K562 (cell line): ENCODE measurements around the gene TRPM2. TPM values are rescaled to one million over a fixed set of nuclear protein-coding genes. Genes with fewer than 3 reads are reported as not detected.

Experiments
- CTCF ChIP-seq, 3 experiments: IDR thresholded peaks in 2 of 3; conservative IDR thresholded peaks in 1 of 3; 2 replicates each; pipeline ENCODE4 v1.5.1; 2011 to 2012; ENCODE audit warnings: low read length in 3 of 3, mild to moderate bottlenecking in 3 of 3, control low read depth in 2 of 3, improper control_type of control experiment in 1 of 3, inconsistent platforms in 1 of 3, low read depth in 1 of 3, mixed read lengths in 1 of 3, moderate library complexity in 1 of 3; ENCODE audit not compliant: insufficient read depth in 2 of 3
- EP400 ChIP-seq: fragments of 450-650 bp; IDR thresholded peaks from 2 replicates; pipeline ENCODE4 v1.6.1; 2017; ENCODE audit warnings: antibody characterized with exemption, mild to moderate bottlenecking, moderate library complexity
- FOXP4 ChIP-seq: sonication (generic); formaldehyde crosslinking; IDR thresholded peaks from 2 replicates; pipeline ENCODE4 v1.8.0; 2022; ENCODE audit warnings: mild to moderate bottlenecking, missing genetic modification reagents, borderline replicate concordance
- KLF16 ChIP-seq: IDR thresholded peaks from 2 replicates; pipeline ENCODE4 v1.6.1; 2016; ENCODE audit warnings: antibody characterized with exemption
- MITF ChIP-seq: IDR thresholded peaks from 2 replicates; pipeline ENCODE4 v1.6.1; 2014; ENCODE audit warnings: antibody characterized with exemption
- NCOA2 ChIP-seq, 2 experiments: fragments of 450-650 bp; IDR thresholded peaks; 2 replicates each; pipeline ENCODE4 v1.6.1; 2018; ENCODE audit warnings: mild to moderate bottlenecking in 2 of 2, moderate library complexity in 1 of 2; ENCODE audit not compliant: partially characterized antibody in 2 of 2
- RBM25 ChIP-seq: fragments of 200-400 bp; formaldehyde crosslinking; IDR thresholded peaks from 2 replicates; pipeline ENCODE4 v1.6.1; 2018; ENCODE audit warnings: low read length, low read depth, moderate library complexity; ENCODE audit not compliant: severe bottlenecking
- ZMIZ1 ChIP-seq, 2 experiments: fragments of 150-350 bp in 1 of 2; IDR thresholded peaks; 2 replicates each; pipeline ENCODE4 v1.6.1; 2012 to 2016; ENCODE audit warnings: low read depth in 2 of 2, low read length in 2 of 2, mild to moderate bottlenecking in 1 of 2, moderate library complexity in 1 of 2
- ZNF121 ChIP-seq: sonication (generic); formaldehyde crosslinking; conservative IDR thresholded peaks from 2 replicates; pipeline ENCODE4 v1.8.0; 2022; ENCODE audit warnings: missing genetic modification reagents
- ZNF174 ChIP-seq: fragments of 250-450 bp; sonication (Bioruptor Pico); IDR thresholded peaks from 2 replicates; pipeline ENCODE4 v1.4.0; 2020; ENCODE audit warnings: mild to moderate bottlenecking
- ZNF324 ChIP-seq: fragments of 250-450 bp; sonication (Bioruptor Pico); IDR thresholded peaks from 2 replicates; pipeline ENCODE4 v1.4.0; 2020; ENCODE audit warnings: mild to moderate bottlenecking
- ZNF77 ChIP-seq: fragments of 250-450 bp; sonication (Bioruptor Pico); IDR thresholded peaks from 2 replicates; pipeline ENCODE4 v1.5.0; 2020
- polyA plus RNA-seq, 8 experiments: library from polyadenylated mRNA; depleted of rRNA in 4 of 8; stranded (reverse) in 5 of 8; unstranded in 3 of 8; fragments of >200 nt; fragmentation: Nextera tagmentation in 2 of 8; fragmentation: Illumina TruSeq in 1 of 8; extraction: Ambion mirVana in 2 of 8; extraction: Trizol in 1 of 8; gene quantifications; 2 replicates each; pipeline versions ENCODE4 v1.2.1 to v1.2.3, GENCODE V29; 2011 to 2014; ENCODE audit warnings: inconsistent platforms in 1 of 8, missing spikeins in 1 of 8
- total RNA-seq, 7 experiments: library from RNA; depleted of rRNA in 6 of 7; stranded (reverse); fragments of >200 nt in 6 of 7; fragmentation: Illumina TruSeq in 2 of 7; extraction: Trizol in 2 of 7; gene quantifications; 2 replicates each; pipeline versions ENCODE4 v1.2.1 to v1.2.3, GENCODE V29; 2011 to 2021; ENCODE audit warnings: low replicate concordance in 1 of 7

Gene TRPM2
- total and polyA plus RNA-seq, 9 of the 15 experiments (the other 6 are each of a cell fraction or from before 2014, with no cell fraction given) = 0.33 to 2.1 (median 0.98) TPM; not detected in 2

GRCh38 chr21:44383216-44383615 is 29.8 kb downstream of the TRPM2 start (continued):
- no peak for TF ChIP-seq EP400
- no peak for TF ChIP-seq RBM25
- TF ChIP-seq ZMIZ1 (IDR thresholded peaks at IDR 0.05; ENCODE audit: low read depth in 2 of 2, low read length in 2 of 2) = no peak
- TF ChIP-seq ZNF77 (CRISPR knock-in tag) = no peak
- TF ChIP-seq NCOA2 (IDR thresholded peaks at IDR 0.05; ENCODE audit: partially characterized antibody in 2 of 2) = no peak
- TF ChIP-seq ZNF174 (CRISPR knock-in tag) = no peak
- TF ChIP-seq FOXP4 (CRISPR knock-in tag) = no peak
- TF ChIP-seq ZNF121 (CRISPR knock-in tag) = no peak
- TF ChIP-seq KLF16 = no peak
- no peak for TF ChIP-seq ZNF324
- TF ChIP-seq MITF = no peak
- no peak for TF ChIP-seq CTCF (IDR thresholded peaks at IDR 0.05 in 2 of 3, conservative IDR thresholded peaks at IDR 0.05 in 1 of 3; ENCODE audit: insufficient read depth in 2 of 3, low read depth in 1 of 3, low read length in 3 of 3)
